Stimulated activated CD4-positive, alpha-beta T cell treated with anti-CD3 and anti-CD28 coated beads, Interleukin-4, amount 100 ng/mL, for 24 hours (primary cell): ENCODE measurements around the gene RPP14.

Experiments
- DNase-seq: peaks from one replicate; pipeline ENCODE4 v3.0.0-alpha.2; 2020

The RPP14 gene

GRCh38 chr3:58358808-58359207 is 52.8 kb downstream of the RPP14 start:
- DNase-seq, result no peak

- DNase-seq, result no peak
Observed at GRCh38 chr3:58359621-58360020, 53.6 kb downstream of the RPP14 start.

GRCh38 chr3:58361866-58362265 is 55.8 kb downstream of the RPP14 start:
- DNase-seq, result no peak

- no peak for DNase-seq
Observed at GRCh38 chr3:58366699-58367098, 60.7 kb downstream of the RPP14 start.

GRCh38 chr3:58369038-58369437 is 63.0 kb downstream of the RPP14 start:
- DNase-seq, result no peak
